ENCODE results near the gene CYP4F22.
"Not testable (repeated sequence)": the region's sequence is repeated elsewhere in the genome, so short reads cannot be mapped to it uniquely, and the experiment has no call there.

The CYP4F22 gene

GRCh38 chr19:15584095-15584494 lies 75.8 kb downstream of the CYP4F22 start:
- no peak for DNase-seq (ENCODE audit: extremely low read depth, low read depth)
- no peak for TF ChIP-seq CTCF (IDR thresholded peaks at IDR 0.05; ENCODE audit: low read depth, low read length)

DNA sequence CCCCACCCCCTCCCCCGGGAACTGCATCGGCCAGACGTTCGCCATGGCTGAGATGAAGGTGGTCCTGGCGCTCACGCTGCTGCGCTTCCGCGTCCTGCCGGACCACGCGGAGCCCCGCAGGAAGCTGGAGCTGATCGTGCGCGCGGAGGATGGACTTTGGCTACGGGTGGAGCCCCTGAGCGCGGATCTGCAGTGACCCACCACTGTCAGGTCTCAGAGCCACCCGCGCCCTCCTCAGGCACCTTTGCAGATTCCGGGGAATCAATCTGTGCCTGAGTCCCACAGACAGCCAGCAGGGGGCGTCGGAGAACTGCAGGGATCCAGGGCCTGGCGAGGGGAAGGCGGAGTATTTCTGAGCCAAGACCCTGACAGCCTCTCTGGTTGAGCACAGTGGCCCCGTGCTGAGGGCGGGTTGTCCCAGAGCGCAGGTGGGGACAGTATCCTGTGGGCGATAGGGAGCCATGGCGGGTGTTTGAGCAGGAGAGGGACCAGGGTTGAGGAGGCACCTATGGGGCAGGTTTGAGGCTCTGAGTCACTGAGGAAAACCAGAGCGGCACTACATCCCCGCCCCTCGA lies 76.3 kb downstream of the CYP4F22 start:
- peak; percentile 89 for TF ChIP-seq CTCF (IDR thresholded peaks at IDR 0.05; ENCODE audit: low read depth, low read length)
- DNase-seq (ENCODE audit: extremely low read depth, low read depth), result peak; percentile 7

DNA sequence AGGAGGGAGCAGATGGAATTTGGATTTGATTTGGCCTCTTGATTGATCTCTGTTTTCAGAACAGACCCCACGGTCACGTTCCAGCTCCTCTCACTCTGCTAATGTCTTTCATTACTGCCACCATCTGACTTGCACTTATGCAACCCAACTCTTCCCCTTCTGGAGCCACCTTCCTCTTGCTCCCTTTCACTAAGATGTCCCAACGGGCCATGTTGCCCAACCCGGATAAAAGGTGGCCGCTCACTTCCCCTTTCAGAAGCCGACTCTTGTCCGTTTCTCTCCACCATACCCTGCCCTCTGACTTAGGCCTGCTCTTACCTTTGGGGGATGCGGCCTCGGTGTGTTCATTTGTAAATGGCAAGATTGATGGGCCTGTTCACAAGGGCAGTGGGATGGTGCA lies 79.3 kb downstream of the CYP4F22 start:
- DNase-seq (ENCODE audit: extremely low read depth, low read depth), result no peak
- no peak for TF ChIP-seq CTCF (IDR thresholded peaks at IDR 0.05; ENCODE audit: low read depth, low read length)

DNA sequence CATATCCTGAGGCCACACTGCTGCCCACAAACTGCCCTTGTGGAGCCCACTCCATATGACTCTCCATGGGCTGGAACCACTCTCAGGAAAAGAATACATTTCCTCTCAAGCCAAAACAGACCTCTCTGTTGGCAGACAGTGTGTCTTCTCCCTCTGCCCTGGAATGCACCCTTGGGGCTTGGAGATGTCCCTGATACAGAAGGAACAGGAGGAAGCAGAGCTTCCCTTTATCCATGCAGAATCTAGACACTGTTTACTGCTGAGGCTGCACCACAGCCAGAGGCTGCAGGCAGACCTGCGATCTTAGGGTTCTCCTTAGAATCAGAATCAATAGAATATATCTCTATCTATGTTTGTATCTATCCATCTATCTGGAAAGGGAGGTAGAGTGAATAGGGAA lies 79.9 kb downstream of the CYP4F22 start:
- TF ChIP-seq CTCF (IDR thresholded peaks at IDR 0.05; ENCODE audit: low read depth, low read length), result no peak
- DNase-seq (ENCODE audit: extremely low read depth, low read depth), result no peak

DNA sequence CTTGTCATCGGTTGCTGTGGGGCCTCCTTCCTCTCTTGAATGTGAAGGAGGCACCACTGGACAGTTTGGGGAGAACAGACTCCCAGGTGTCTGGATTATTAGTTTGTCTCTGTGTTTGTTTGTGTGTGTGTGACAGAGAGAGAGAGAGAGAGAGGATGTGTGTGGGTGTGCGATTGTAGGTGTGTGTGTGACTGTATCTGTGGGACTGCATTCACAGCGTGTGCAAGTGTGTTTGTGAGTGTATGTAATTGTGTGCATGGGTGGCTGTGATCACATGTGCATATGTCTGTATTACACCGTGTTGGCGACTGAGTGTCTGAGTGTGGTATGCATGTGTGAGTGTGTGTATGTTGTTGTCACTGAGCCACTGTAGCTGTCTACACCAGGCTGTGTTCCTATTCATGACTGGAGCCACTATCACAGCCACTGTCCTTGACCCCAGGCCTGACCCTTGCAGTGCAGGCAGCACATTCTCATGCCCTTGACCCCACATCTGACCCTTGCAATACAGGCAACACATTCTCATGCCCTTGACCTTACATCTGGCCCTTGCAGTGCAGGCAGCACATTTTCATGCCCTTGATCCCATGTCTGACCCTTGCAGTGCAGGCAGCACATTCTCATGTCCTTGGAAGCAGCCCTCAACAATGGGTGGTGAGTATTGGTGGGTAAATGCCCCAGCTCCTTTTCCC lies 81.6 kb downstream of the CYP4F22 start:
- TF ChIP-seq CTCF (IDR thresholded peaks at IDR 0.05; ENCODE audit: low read depth, low read length), result no peak
- no peak for DNase-seq (ENCODE audit: extremely low read depth, low read depth)

DNA sequence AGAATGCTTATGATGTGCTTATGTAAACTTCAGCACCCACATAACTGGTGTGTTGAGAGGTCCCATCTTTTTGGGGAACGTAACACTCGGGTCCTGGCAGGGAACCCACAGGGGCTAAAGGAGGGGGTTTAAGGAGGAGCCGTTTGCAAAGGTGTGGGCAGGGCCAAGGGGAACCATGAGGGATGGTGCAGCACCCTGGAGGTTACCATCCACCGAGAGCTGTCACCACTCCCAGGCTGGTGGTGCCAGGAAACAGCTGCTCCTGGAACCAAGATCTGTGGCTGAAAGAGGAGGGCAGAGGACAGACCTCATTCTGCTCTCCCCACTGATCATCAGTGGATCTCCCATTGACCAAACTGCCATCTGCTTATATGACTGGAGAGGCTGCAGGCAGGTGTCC lies 83.5 kb downstream of the CYP4F22 start:
- DNase-seq (ENCODE audit: extremely low read depth, low read depth), result no peak
- no peak for TF ChIP-seq CTCF (IDR thresholded peaks at IDR 0.05; ENCODE audit: low read depth, low read length)

DNA sequence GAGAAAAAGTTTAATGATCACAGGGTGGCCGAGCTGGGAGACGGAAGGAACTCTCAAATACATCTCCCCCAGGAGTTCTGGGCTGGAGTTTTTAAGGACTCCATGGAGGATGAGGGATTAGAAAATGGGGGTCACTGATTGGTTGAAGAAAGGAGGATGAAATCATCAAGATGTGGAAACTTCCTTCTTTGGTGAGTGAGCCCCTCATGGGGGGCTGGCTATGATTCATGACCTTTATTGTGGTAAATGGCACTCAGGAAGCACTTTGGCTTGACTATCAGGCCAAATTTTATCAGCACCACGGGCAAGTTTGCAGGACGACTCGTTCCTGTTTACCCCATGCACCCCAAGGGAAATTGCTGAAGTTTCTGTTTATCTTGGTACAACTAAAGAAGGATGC lies 84.2 kb downstream of the CYP4F22 start:
- DNase-seq (ENCODE audit: extremely low read depth, low read depth), result not testable (repeated sequence)

- not testable (repeated sequence) for DNase-seq (ENCODE audit: extremely low read depth, low read depth)
These were observed 85.4 kb downstream of the CYP4F22 start for GRCh38 chr19:15593766-15594165.
